IPS-11a (cell line): ENCODE results near the gene RASSF8.

ENCODE experiments used
- H3K4me3 ChIP-seq: one replicate; pipeline ENCODE4 v1.5.1; 2013; ENCODE audit warnings: low read depth, low read length, control low read depth

RASSF8 gene

DNA sequence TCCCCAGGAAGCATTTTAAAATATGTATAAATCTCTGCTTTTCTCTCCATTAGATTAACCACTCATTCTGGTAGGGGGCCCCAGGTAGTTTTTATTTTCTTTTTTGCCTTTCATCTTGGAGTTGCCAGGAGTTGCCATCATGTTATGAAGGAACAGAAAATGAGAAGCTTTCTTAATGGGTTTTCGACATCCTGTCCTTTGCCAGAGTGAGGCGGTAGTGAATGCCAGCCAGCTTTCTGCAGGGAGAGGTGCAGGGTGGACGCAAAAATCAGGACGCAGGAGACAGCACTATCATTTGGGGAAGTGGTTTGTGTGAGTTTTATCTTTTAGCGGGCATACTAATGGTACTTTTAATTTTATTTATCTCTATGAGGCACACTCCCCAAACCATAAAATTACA, 1.7 kb downstream of the RASSF8 start:
- H3K4me3 ChIP-seq = peak overlapping the region; percentile 52

DNA sequence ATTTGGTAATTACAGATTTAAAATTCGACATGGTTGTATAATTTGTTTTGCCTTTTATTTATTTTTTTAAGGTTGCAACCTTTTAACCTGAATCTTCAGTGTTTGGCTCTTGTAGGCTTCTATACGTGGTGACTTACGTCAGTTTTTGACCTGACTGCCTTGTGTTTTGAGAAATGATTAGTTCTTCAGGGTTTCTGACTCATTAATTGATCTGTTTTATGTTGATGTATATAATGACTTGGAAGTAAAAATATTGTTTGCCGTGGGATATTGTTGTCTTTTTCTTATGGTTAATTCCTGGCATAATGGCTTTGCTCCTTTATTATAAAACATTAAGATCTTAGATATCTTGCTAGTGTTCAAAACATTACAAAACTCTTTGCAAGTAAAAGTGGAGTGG, 2.5 kb downstream of the RASSF8 start:
- no peak overlapping the region for H3K4me3 ChIP-seq

DNA sequence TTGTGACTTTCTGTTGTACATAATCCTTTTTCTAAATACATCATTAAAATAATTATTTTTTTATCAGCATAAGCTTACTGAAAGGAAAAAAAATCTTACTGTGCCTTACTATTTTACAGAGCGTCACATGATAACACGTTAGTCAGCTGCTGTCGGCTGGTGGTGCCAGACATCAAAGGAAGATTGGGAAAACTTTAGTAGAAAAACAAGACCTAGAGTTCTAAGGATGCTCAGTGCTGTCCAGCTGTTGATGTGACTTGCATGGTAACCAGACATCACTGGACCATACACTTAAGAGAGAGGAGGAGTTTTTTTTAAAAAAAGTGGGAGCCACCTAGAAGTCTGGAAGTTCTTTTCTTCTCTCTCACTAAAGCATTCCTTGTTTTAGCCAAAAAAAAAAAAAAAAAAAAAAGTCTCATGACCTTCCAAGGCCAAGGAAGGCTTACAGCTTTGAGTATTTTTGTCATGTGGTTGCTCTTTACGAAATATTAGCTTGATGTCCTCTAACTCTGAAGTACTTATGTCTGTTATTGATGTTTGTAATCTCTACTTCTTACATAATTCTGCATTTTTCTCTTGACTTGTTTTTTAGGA, 4.5 kb downstream of the RASSF8 start:
- no peak overlapping the region for H3K4me3 ChIP-seq

DNA sequence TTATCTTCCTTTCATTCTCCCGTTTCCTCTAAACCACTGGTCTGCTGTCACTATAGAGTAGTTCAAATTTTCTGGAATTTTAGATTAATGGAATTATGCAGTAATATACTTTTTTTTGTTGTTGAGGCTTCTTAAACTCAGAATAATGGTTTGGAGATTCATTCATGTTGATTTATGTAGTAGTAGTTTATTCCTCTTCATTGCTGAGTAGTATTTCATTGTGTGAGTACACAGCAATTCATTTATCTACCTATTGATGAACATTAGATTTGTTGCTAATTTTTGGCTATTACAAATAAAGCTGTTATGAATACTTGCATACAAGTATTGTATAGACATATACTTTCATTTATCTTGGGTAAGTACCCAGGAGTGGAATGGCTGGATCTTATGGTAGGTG, 7.2 kb downstream of the RASSF8 start:
- H3K4me3 ChIP-seq = no peak overlapping the region

DNA sequence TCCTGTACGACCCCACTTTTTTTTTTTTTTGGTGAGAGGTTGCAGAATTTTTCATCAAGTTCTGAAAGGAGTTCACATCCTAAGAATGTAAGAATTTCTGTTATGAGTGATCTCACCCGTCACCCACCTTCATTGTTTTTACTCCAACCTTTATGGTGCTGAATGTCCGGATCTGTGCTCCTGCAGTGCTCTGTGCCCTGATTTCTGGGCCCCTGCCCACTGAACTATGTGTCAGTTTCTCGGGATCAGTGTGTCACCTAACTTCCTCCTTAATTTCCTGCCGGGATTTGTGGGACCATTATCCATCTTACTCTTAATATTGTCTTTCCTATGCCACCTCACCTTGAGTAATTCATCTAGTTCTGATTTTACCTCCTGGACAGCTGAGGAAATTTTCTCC, 11.6 kb downstream of the RASSF8 start:
- no peak overlapping the region for H3K4me3 ChIP-seq

- no peak overlapping the region for H3K4me3 ChIP-seq
Measured at GRCh38 chr12:25970916-25971653, 12.6 kb downstream of the RASSF8 start.

DNA sequence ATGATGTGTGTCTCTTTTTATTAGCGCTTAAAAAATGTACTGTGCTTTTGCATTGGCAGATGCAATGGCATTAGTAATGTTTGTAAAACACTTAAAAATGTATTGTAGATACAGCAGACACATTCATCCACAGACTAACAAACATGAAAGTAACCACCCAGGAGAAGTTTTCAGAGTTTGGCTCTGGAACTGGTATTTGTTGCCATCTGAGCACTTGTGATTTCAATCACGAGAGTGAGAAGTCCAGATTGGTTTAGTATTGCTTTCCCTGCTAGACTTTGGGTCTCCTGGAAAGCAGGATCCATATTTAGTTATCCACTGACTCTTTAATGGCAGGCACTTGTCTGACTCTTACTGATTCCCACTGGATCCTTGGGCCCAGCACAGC, 13.2 kb downstream of the RASSF8 start:
- no peak overlapping the region for H3K4me3 ChIP-seq

GRCh38 chr12:25972783-25973182, 14.3 kb downstream of the RASSF8 start:
- no peak overlapping the region for H3K4me3 ChIP-seq

GRCh38 chr12:25975179-25975578, 16.7 kb downstream of the RASSF8 start:
- H3K4me3 ChIP-seq = no peak overlapping the region

DNA sequence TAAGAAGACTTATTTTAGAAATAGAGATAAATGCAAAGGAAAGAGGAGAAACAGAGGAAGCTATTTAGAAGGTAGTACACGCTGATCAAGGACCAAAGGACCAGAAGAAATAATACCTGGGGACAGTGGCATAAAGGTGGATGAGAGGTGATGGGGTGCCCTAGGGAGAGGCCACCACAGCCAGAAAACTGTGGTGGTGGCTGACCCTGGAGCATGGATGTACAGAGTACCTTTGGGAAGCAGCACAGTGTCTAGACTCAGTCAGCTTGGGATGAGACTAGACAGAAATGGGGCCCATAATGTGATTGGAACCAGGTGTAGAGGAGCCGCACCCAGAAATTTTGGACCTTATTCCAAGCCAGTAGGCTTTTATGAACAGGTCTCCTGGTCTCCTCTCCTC, 17.2 kb downstream of the RASSF8 start:
- no peak overlapping the region for H3K4me3 ChIP-seq

DNA sequence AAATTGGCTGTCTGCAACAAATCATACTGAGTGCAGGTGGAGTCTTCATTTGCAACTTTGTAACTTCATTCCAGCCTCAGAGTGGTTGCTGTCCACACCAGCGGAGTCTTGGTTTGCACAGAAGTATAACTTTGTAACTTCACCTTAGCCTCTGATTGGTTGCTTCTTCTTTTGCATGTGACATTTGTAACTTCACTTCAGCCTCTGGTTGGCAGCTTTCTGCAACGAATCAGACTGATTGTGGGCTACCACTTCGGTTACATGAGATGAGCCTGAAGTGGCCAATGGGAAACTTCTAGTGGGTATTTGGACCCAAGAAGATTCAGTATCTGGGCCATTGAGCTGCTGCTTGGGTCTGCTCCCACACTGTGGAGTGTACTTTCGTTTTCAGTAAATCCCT, 17.8 kb downstream of the RASSF8 start:
- H3K4me3 ChIP-seq = no peak overlapping the region

- no peak overlapping the region for H3K4me3 ChIP-seq
Measured at GRCh38 chr12:25977047-25977446, 18.6 kb downstream of the RASSF8 start.

DNA sequence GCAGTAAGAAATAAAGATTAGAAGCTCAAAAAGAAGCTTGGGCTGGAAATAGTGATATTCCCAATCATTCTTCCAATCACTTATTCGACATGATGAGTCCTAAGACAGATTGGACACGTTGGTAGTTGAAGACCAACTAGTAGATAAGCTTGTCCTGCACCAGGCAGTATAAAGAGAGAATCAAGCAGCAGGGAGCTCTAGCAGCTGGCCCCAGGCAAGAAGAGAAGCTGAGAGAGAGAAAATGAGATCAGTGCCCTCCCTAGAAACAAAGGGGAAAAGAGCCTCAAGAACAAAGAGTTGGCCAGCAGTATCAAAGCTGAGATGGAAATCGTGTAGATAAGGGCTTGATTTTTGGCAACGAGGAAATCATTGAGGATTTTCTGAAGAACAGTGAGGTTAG, 20.6 kb downstream of the RASSF8 start:
- H3K4me3 ChIP-seq = no peak overlapping the region

DNA sequence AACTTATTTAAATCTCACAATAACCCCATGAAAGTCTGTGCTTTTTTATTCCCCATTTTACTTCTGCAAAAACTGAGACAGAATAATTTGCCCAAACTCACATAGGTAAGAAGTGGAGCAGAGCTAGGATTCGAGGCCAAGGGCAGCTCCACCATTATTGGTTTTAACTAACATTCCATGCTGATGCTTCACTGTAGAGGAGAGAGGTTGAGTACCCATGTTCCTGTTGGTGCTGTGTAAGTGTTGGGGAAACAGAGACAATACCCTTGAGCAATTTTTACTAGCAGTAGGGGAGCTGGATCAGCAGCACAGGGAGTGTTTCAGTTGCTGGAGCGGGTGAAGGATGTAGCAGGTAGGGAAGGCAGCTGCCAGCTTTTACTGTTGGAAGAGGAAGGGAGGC, 21.1 kb downstream of the RASSF8 start:
- no peak overlapping the region for H3K4me3 ChIP-seq

GRCh38 chr12:25980035-25980434, 21.6 kb downstream of the RASSF8 start:
- no peak overlapping the region for H3K4me3 ChIP-seq

DNA sequence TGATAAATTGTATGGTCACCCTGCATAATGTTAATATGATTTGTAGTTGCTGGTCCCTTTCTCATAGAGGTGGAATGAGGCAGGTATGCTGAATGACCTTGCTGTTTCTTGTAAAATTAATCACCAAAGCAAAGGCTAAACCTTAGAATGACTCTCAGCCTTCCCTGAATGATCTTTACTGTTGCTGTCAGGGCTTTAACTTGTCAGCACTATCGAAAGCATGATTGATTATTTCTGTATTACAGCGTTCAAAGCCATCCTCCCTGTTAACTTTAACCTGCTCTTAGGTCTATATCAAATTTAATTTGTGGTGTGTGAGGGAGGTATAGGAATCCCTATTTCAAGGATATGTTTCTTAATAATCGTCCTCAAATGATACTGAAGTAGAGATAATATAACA, 23.1 kb downstream of the RASSF8 start:
- H3K4me3 ChIP-seq = no peak overlapping the region

GRCh38 chr12:25982416-25982815, 23.9 kb downstream of the RASSF8 start:
- H3K4me3 ChIP-seq = no peak overlapping the region

DNA sequence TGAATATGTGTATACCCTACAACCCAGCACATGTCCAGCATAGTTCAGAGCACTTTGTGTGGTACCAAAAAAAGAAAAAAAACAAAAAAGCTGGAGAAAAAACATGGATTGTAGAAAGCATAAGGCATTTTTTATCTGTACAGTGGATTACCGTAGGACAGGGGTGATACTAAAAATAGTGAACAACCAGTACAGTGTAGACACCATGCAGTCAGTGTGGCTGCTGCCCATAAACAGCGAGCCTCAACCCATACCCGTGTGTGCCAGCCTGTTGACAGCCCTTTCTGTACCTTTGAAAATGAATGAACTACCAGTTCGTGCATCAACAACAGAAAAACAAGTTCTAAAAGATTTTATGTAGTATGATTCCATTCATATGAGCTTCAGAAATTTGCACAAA, 25.1 kb downstream of the RASSF8 start:
- H3K4me3 ChIP-seq = no peak overlapping the region

GRCh38 chr12:25984759-25985158, 26.3 kb downstream of the RASSF8 start:
- no peak overlapping the region for H3K4me3 ChIP-seq

GRCh38 chr12:25985316-25986175, 27.1 kb downstream of the RASSF8 start:
- no peak overlapping the region for H3K4me3 ChIP-seq

- H3K4me3 ChIP-seq = no peak overlapping the region
Measured at GRCh38 chr12:25986180-25986579, 27.7 kb downstream of the RASSF8 start.

DNA sequence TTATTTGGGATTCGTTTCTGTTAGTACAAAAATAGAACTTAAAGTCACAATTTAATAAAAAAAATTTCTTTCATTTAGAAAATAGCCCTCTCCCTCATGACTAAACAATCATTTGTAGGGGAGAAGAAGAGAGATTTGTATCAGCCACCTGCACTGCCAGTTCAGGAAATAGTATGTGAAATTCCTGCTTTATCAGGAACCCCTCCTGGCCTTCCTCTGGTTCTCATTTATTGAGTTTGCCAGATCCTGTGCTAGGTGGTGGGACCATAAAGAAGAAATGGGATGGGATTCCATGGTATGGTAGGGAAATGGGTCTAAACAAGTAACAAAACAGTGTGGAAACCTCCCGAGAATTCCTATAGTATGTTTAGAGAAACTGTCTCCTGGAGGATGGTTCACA, 30.0 kb downstream of the RASSF8 start:
- H3K4me3 ChIP-seq = no peak overlapping the region
